Fibroblast of villous mesenchyme (primary cell): ENCODE results near the gene OAS2. TPM values are rescaled to one million over a fixed set of nuclear protein-coding genes. Genes with fewer than 3 reads are reported as not detected.

Experiments
- DNase-seq: peaks from one replicate; pipeline ENCODE4 v3.0.0-alpha.2; 2010; ENCODE audit warnings: low read depth
- H3K4me3 ChIP-seq: 2 replicates; pipeline ENCODE4 v1.5.1; 2011; ENCODE audit warnings: low read depth, mild to moderate bottlenecking, low read length
- CTCF ChIP-seq: IDR thresholded peaks from 2 replicates; pipeline ENCODE4 v1.5.1; 2012; ENCODE audit warnings: low read depth, mild to moderate bottlenecking, low read length; ENCODE audit not compliant: insufficient read depth
- total RNA-seq: library from RNA; depleted of rRNA; stranded (reverse); fragments of >200 nt; gene quantifications from 2 replicates; pipeline ENCODE4 v1.2.3, GENCODE V29; 2012

The OAS2 gene
- total RNA-seq, 1 donor = 5.6 TPM

DNA sequence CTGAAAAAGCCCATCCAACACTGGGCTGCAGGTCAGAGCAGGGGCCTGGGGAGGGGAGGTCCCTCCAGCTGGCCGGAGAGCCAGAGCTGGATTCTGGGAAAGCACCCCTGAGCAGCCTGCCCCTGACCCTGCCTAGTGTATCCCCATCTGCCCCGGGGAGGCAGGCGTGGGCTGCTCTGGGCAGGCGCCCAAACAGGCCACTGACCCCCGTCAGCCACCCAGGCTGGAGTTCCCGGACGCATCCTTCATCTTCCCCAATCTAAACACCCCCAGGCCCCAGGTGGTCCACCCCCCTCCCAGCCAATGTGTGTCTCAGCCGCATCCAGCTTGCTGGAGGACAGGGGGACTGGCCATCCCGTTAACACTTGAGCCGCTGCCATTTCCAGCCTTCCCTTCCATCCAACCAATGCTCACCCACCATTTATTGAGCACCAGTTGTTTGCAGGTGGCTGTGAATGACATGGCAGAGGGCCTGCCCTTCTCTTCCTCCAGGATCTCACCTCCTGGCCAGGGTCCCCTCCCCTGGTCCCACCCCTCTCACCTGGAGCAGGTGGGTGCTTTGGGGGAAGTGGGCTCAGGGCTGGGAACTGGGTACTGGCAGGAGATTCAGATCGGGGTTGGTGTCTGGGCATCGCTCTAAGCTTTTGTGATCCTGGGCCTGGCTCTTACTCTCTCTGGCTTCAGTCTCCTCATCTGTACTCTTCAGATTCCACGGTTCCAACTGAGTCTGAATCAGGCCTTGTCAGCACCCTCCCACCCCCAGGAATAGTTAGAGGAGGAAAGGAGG is 77.5 kb downstream of the OAS2 start:
- TF ChIP-seq CTCF = no peak
- no peak overlapping the region for H3K4me3 ChIP-seq
- no peak for DNase-seq

DNA sequence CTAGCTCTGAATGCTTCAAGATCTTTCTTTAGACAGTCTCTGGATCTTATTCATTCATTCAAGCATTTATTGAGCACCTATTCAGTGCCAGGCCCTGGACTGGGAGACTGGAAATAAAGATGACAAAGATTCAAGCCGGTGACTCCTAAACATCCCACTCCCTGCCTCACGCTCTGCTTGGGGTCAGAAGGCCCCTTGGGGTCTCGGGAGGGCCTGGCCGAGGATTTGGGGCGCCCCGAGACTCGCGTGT is 78.0 kb downstream of the OAS2 start:
- no peak for DNase-seq
- no peak overlapping the region for H3K4me3 ChIP-seq
- no peak for TF ChIP-seq CTCF

GRCh38 chr12:113056631-113057488 is 78.5 kb downstream of the OAS2 start, which contains the start of gene DTX1:
Gene DTX1, plus strand, starts transcription at chr12:113056730. Its CDS starts 1,463 bp downstream, at chr12:113058193.
- no peak within 1 kb of the TSS for H3K4me3 ChIP-seq
- DNase-seq = no peak
- no peak for TF ChIP-seq CTCF

GRCh38 chr12:113057565-113058485 is 79.5 kb downstream of the OAS2 start:
- DNase-seq = no peak

GRCh38 chr12:113058553-113058952 is 80.2 kb downstream of the OAS2 start:
- no peak for TF ChIP-seq CTCF
- no peak for DNase-seq
- H3K4me3 ChIP-seq = no peak overlapping the region

More at GRCh38 chr12:113057565-113058485, 79.5 kb downstream of the OAS2 start:
- no peak for TF ChIP-seq CTCF
- no peak overlapping the region for H3K4me3 ChIP-seq

DNA sequence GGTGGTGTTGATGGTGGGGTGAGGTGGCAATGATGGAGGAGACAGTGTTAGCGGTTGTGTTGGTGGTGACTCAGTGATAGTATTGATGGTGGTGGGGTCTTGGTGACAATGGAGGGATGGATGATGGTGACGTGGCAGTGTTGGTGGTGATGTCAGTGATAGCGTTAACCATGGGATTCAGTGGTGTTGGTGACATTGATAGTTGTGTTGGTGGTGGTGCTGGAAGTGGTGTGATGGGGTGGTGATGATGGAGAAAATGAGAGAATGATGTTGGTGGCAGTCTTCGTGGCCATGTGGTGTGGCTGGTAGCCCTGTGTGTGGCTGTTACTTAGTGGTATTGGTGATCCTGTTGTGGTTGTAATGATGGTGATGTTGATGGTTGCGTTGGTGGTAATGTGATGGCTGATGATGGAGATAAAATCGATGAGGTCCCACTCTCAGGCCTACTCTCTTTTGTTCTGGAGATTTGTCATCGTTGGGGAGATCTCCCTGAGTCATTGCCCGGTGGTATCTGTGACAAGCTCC is 80.8 kb downstream of the OAS2 start:
- no peak for DNase-seq
- no peak for TF ChIP-seq CTCF

More for the DNA sequence above, 80.8 kb downstream of the OAS2 start:
- no peak overlapping the region for H3K4me3 ChIP-seq
